Measurements from ENCODE around the gene TMEM86A.

TMEM86A gene

GRCh38 chr11:18700872-18701271, 2.3 kb downstream of the TMEM86A start:
- DNase-seq: no peak

DNA sequence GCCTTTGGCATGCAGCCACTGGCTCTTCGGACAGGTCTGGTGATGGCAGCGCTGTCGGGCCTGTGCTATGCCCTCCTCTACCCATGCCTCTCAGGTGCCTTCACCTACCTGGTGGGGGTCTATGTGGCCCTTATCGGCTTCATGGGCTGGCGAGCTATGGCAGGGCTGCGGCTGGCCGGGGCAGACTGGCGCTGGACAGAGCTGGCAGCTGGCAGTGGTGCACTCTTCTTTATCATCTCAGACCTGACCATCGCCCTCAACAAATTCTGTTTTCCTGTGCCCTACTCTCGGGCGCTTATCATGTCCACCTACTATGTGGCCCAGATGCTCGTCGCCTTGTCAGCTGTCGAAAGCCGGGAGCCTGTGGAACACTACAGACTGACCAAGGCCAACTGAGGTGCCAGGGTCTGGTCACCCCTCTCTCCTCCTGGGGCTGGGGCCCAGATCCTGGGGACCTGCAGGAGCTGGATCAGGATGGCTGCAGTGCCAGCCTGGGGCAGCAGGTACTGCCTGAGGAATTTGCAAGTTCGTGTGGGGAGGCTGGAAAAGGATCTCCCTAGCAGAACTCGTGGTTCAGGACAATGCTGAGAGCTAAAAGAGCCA, 3.1 kb downstream of the TMEM86A start:
- DNase-seq: no peak

GRCh38 chr11:18703001-18703763, 4.6 kb downstream of the TMEM86A start:
- no peak for DNase-seq

DNA sequence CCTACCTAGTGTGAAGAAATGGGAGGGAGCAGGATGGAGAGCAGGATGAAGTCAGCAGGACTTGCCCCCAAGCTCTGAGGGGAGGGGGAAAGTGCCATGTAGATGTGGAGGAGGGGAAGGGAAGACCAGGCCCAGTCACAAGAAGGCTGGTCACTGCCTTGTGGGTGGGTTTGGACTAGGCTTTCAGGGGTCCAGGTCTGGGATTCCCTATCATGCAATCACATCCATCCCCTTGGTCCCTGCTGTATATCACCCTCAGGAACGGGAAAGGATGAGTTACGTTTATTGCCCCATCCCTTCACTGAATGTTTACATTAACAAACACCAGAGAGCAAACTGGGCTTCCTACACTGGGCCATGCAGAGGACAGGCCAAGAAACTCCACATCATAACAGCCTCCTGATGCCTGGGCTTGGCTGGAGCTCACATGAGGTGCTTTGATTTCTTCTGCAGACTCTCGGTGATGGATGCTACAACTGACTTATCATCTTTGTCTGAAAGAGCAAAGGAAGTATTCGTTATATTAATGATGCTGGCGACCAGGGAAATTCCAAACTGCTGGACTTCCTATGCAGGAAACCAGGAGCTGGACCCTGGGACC, 5.6 kb downstream of the TMEM86A start:
- no peak for DNase-seq

GRCh38 chr11:18704698-18705097, 6.1 kb downstream of the TMEM86A start:
- peak in 2 of 3 experiments; percentile 6 to 46 for DNase-seq

- DNase-seq: peak; percentile 27 to 66 (median 66)
Measured at GRCh38 chr11:18705651-18706281, 7.2 kb downstream of the TMEM86A start.

DNA sequence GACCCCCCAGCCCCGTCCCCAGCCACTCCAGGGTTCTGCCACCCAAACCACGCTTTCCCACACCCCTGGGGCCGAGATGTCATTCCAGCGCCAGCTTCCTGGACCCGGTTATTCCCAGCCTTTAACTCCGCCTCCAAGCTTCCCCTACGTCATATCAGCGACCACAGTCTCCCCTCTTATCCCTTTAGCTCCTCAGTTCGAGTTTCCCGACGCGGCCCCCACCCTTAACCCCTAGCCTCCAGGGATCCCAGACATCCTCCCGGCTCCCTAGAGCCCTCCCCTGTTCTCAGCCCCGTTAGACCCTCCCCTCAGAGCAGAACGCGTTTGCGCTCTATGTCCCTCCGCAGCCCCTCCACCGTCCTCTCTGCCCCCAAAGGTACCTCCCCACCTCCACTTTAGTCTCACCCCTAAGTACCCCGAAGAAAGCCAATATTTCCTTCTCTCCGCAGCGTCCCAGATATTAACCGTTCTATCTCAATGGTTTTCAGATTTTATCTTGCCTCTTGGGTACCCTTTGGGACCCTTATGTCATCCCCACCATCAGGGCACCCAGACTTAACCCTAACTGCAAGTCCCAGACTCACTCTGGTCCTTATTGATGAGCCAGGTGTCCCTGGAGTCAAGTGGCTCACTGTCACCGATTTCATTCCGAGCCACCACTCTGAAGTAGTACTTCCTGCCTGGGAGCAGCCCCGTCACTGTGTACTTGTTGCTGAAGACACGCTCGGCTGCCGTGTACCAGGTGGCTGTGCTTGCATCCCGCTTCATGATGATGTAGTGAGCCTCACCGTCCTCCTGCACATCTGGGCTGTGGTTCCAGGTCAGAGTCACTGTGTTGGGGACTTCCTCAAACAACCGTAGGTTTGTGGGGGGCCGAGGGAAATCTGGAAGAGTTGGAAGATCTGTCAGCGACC, 8.0 kb downstream of the TMEM86A start:
- peak; percentile 55 to 77 (median 62) for DNase-seq

- DNase-seq: no peak
Measured at GRCh38 chr11:18707811-18708340, 9.3 kb downstream of the TMEM86A start.

DNA sequence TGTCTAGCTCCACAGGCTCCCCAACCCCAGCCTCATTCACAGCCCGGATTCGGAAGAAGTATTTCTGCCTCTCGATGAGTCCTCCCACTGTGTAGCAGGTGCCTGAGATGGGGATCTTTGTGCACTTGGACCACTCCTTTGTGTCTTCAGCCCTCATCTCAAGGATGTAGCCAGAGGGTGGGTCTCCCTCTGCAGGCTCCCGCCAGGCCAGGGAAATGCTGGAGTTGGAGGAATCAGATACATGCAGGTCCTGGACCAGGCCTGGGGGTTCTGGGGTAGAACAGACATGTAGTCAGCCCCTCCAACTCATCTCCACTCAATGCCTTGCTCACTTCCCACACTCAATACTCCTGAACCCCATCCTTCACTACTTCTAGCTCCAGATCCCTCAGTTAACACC, 10.8 kb downstream of the TMEM86A start:
- DNase-seq: no peak

- DNase-seq: no peak
Measured at GRCh38 chr11:18710545-18710944, 12.0 kb downstream of the TMEM86A start.

- no peak for DNase-seq
Measured at GRCh38 chr11:18713646-18714442, 15.3 kb downstream of the TMEM86A start.

DNA sequence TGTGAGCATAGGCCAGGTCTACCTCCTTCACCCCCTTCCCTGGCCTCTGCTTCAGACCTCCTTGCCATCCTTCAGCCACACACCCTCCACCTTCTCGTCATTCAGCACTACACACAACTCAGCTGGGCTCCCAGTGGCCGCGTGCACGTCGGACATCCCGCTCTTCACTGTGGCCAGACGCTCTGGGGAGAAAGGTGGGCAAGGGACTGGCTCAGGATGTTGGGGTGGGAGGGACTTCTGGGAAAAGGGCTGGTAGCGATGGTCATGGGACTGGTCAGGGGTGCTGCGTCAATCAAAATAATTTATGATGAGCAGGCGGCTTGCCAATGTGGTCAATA, 15.8 kb downstream of the TMEM86A start:
- no peak for DNase-seq

DNA sequence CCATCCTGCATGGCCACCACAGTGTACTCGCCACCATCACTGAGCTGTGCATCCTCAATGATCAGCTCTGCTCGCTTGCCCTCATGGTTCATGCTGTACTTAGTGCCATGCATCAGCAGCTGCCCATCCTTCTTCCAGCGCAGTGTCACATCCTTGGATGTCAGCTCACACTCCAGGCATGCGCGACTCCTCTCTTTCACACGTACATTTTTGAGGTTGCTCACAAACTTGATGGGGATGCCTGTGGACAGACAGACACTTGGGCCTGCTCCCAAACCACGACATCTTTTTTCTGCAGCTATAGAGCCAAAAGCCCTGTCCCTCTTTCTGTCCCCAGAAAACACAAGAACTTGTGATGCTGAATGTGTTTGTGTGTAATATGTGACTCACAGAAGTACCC, 16.9 kb downstream of the TMEM86A start:
- no peak for DNase-seq

GRCh38 chr11:18720091-18720807, 21.7 kb downstream of the TMEM86A start:
- no peak for DNase-seq

GRCh38 chr11:18720808-18721560, 22.4 kb downstream of the TMEM86A start:
- peak in 2 of 3 experiments; percentile 62 to 78 for DNase-seq

DNA sequence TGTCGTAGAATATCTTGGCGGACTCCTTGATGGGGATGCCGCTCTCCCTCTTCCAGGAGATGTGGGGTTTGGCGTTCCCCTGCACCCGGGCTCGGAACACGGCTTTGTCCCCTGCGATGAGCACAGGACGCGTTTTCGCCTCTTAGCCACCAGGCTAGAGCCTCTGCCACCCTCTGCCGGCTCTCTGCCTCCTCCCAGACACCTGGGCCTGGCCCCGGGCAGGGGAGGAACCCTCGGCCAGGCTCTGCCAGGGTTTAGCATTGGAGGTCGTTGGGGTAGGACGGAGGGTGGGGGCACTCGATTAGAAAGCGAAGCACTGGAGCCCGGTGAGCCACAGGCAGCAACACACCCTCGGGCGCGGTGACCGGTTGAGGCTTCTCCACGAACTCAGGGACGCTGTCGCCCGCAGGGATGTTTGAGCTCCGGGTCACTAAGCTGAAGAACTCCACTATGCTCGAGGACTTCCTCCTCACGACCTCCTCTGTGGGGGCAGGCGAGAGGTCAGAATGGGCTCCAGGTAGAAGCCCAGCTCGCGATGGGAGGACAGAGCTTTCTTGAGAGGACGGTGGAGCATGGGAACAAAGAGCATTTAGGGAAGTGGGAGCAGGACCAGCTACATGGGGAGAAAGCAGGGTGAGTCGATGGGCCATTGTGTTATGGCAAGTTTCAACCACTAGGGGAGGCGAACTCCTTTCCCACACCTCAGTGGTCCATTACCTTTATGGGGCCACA, 23.1 kb downstream of the TMEM86A start:
- peak in 2 of 3 experiments; percentile 70 to 72 for DNase-seq

DNA sequence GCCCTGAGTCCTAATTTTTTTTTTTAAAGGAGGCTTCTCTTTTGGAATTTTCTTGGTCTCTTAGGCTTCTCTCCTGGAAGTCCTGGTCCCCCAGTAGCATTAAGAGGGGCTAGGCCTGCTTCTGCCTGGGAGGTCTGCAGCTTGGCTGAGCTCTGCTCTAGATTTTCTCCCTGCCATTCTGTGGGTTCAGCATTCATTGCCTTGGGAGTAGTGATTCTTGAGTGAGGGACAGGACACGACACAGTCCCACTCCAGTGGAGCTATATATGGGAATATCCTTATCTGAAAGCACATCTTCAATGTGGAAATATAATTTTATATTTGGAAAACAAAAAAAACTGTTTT, 23.7 kb downstream of the TMEM86A start:
- no peak for DNase-seq

DNA sequence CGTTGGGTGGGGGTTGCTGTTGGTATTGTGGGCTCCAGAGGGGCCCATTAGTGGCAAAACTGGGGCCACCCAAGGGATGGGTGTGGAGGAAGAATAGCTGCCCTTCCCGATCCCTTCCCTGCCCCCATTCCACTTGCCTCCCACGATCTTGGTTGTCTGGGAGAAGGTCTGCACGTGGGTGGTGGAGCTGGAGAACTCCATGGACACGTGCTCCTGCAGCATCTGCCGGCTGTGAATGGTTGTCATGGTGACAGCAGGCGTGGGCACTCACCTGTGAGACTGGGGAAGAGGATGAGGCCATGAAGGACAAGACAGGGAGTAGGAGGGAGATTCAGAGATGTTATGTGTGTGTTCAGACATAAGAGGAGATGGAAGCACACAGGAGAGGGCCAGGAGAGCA, 25.4 kb downstream of the TMEM86A start:
- DNase-seq: peak; percentile 57 to 91 (median 82)

- DNase-seq: peak in 1 of 3 experiments; percentile 6
Measured at GRCh38 chr11:18726040-18726439, 27.5 kb downstream of the TMEM86A start, which contains the start of gene IGSF22. Gene IGSF22, minus strand, starts transcription at chr11:18726188. Its CDS starts 1,952 bp downstream, at chr11:18724236.
